Stimulated activated CD8-positive, alpha-beta memory T cell treated with anti-CD3 and anti-CD28 coated beads, Interleukin-2, amount 100 ng/mL, for 1 hour (primary cell): ENCODE measurements around the gene STXBP3.

ENCODE experiments used
- DNase-seq, 2 donors: peaks; one replicate each; pipeline ENCODE4 v3.0.0-alpha.2; 2020; ENCODE audit warnings: low read depth in 2 of 2

STXBP3 gene

GRCh38 chr1:108842525-108843181 lies 96.2 kb downstream of the STXBP3 start:
- no peak for DNase-seq

- no peak for DNase-seq
These were observed 97.1 kb downstream of the STXBP3 start for GRCh38 chr1:108843390-108844137.

GRCh38 chr1:108845446-108845845 lies 99.0 kb downstream of the STXBP3 start:
- DNase-seq, result no peak

GRCh38 chr1:108845991-108846390 lies 99.5 kb downstream of the STXBP3 start:
- no peak for DNase-seq

- DNase-seq, result no peak
These were observed 101.0 kb downstream of the STXBP3 start for GRCh38 chr1:108847494-108847893.

- DNase-seq, result no peak
These were observed 102.3 kb downstream of the STXBP3 start for GRCh38 chr1:108848806-108849205.

GRCh38 chr1:108850929-108851328 lies 104.5 kb downstream of the STXBP3 start:
- DNase-seq, result no peak

- no peak for DNase-seq
These were observed 105.1 kb downstream of the STXBP3 start for GRCh38 chr1:108851567-108851966.

GRCh38 chr1:108852221-108852975 lies 105.9 kb downstream of the STXBP3 start:
- no peak for DNase-seq

GRCh38 chr1:108854221-108855019 lies 107.9 kb downstream of the STXBP3 start:
- no peak for DNase-seq

GRCh38 chr1:108856994-108857393 lies 110.5 kb downstream of the STXBP3 start, which contains the start of gene AKNAD1:
TSS of gene AKNAD1 (minus strand) at chr1:108857094. CDS start at chr1:108852664, 4,430 bp downstream.
- DNase-seq, result no peak

- DNase-seq, result no peak
These were observed 111.9 kb downstream of the STXBP3 start for GRCh38 chr1:108858230-108858950.
